ENCODE measurements around the gene RNF26.

GRCh38 chr11:119330237-119330636 lies 4.1 kb upstream of the RNF26 start:
- no peak for TF ChIP-seq ATF3 (CRISPR knock-in tag; IDR thresholded peaks at IDR 0.05)
- TF ChIP-seq, protein P1, sequence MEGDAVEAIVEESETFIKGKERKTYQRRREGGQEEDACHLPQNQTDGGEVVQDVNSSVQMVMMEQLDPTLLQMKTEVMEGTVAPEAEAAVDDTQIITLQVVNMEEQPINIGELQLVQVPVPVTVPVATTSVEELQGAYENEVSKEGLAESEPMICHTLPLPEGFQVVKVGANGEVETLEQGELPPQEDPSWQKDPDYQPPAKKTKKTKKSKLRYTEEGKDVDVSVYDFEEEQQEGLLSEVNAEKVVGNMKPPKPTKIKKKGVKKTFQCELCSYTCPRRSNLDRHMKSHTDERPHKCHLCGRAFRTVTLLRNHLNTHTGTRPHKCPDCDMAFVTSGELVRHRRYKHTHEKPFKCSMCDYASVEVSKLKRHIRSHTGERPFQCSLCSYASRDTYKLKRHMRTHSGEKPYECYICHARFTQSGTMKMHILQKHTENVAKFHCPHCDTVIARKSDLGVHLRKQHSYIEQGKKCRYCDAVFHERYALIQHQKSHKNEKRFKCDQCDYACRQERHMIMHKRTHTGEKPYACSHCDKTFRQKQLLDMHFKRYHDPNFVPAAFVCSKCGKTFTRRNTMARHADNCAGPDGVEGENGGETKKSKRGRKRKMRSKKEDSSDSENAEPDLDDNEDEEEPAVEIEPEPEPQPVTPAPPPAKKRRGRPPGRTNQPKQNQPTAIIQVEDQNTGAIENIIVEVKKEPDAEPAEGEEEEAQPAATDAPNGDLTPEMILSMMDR (CRISPR knock-in tag; IDR thresholded peaks at IDR 0.05), result no peak
